CD4-positive, CD25-positive, alpha-beta regulatory T cell (primary cell): Measurements from ENCODE around the gene JSRP1. TPM values are rescaled to one million over a fixed set of nuclear protein-coding genes. Genes with fewer than 3 reads are reported as not detected.
A peak's percentile ranks its signal among the peaks of the same experiment; 100 is the strongest.

Source experiments
- ATAC-seq, 2 donors: fragments of 150-1000 bp; cut with Tn5 transposase; one replicate each; pipeline ENCODE4 v1.10.0; 2021; ENCODE audit warnings: low read depth in 2 of 2, moderate number of reproducible peaks in 2 of 2, moderate library complexity in 1 of 2
- DNase-seq, 3 donors: peaks; one replicate each; pipeline versions ENCODE4 v3.0.0 to v3.0.0-alpha.2; 2012 to 2022; ENCODE audit warnings: mixed read lengths in 1 of 3
- H3K27ac ChIP-seq: one replicate; pipeline ENCODE4 v1.7.0; 2013; ENCODE audit warnings: mild to moderate bottlenecking, low read length; ENCODE audit not compliant: insufficient read depth, poor library complexity, severe bottlenecking
- H3K27me3 ChIP-seq: one replicate; pipeline ENCODE4 v1.7.0; 2013; ENCODE audit warnings: low read length; ENCODE audit not compliant: control insufficient read depth, insufficient read depth
- H3K36me3 ChIP-seq: one replicate; pipeline ENCODE4 v1.7.0; 2013; ENCODE audit warnings: mild to moderate bottlenecking, low read length, moderate library complexity; ENCODE audit not compliant: control insufficient read depth, insufficient read depth
- H3K4me1 ChIP-seq: 2 replicates; pipeline ENCODE4 v1.7.0; 2013; ENCODE audit warnings: mild to moderate bottlenecking, low read length; ENCODE audit not compliant: insufficient read depth, control insufficient read depth, poor library complexity, severe bottlenecking
- H3K4me3 ChIP-seq: one replicate; pipeline ENCODE4 v1.7.0; 2013; ENCODE audit warnings: low read depth, mild to moderate bottlenecking, low read length, moderate library complexity
- H3K9me3 ChIP-seq, 2 experiments: 1 replicate in 1 of 2; 2 replicates in 1 of 2; pipeline ENCODE4 v1.7.0; 2013; ENCODE audit warnings: low read length in 2 of 2, mild to moderate bottlenecking in 1 of 2, moderate library complexity in 1 of 2; ENCODE audit not compliant: control insufficient read depth in 2 of 2
- H3K27ac Mint-ChIP-seq, 3 donors: one replicate each; pipeline ENCODE4 v1.8.0; 2020 to 2022; ENCODE audit warnings: mild to moderate bottlenecking in 3 of 3, mixed read lengths in 3 of 3, moderate library complexity in 2 of 3
- H3K27me3 Mint-ChIP-seq: one replicate; pipeline ENCODE4 v1.8.0; 2022; ENCODE audit warnings: mild to moderate bottlenecking, mixed read lengths
- H3K36me3 Mint-ChIP-seq: one replicate; pipeline ENCODE4 v1.8.0; 2020; ENCODE audit warnings: mixed read lengths
- H3K4me1 Mint-ChIP-seq, 4 donors: one replicate each; pipeline ENCODE4 v1.8.0; 2020 to 2022; ENCODE audit warnings: mixed read lengths in 4 of 4, mild to moderate bottlenecking in 1 of 4
- H3K4me3 Mint-ChIP-seq, 4 donors: one replicate each; pipeline ENCODE4 v1.8.0; 2020 to 2022; ENCODE audit warnings: mild to moderate bottlenecking in 4 of 4, mixed read lengths in 4 of 4, moderate library complexity in 3 of 4
- H3K9me3 Mint-ChIP-seq, 7 donors: one replicate each; pipeline ENCODE4 v1.8.0; 2020 to 2022; ENCODE audit warnings: mixed read lengths in 7 of 7, mild to moderate bottlenecking in 3 of 7, moderate library complexity in 2 of 7
- polyA plus RNA-seq, 4 donors: library from polyadenylated mRNA; unstranded; fragments of 300-500 nt; fragmentation: Illumina TruSeq; gene quantifications; one replicate each; pipeline ENCODE4 v1.2.3, GENCODE V29; 2021
- total RNA-seq: library from RNA; stranded (reverse); gene quantifications from one replicate; pipeline ENCODE4 v1.2.3, GENCODE V29; 2022

JSRP1 gene
- total and polyA plus RNA-seq, 5 donors from 2014 or later: 0.89 to 2.4 (median 1.6) TPM

DNA sequence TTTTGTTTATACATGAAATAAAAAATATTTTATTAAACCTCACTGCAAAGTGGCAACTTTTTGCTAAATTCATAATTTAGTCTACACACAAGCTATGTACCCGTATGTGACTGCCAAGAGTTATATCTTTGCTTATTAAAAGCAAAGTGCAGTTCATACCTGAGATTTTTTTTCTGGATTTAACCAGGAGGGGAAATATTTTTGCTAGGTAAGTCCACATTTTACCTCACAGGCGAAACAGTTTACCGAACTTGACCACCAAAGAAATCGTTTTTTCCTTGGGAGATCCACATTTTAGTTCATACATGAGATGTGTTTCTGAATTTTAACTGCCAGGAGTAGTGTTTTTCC is 12.2 kb upstream of the JSRP1 start:
- Histone ChIP-seq H3K36me3 (no peaks in the 10 kb centered on the region), H3K27me3 (no peaks in the 10 kb centered on the region), H3K9me3 (no peaks in the 10 kb centered on the region), H3K4me3 (peak overlapping the region; percentile 73), H3K4me1 (peaks cover 30% of the 10 kb centered on the region), H3K27ac (peak overlapping the region; percentile 87)
- Mint-ChIP-seq H3K27ac (peak overlapping the region in 1 of 3 donors; percentile 87), H3K36me3 (peaks cover 11% of the 10 kb centered on the region), H3K4me1 (peaks cover 7 to 35% (median 9%) of the 10 kb centered on the region in 4 donors), H3K27me3 (peaks cover 4% of the 10 kb centered on the region), H3K4me3 (peak overlapping the region; percentile 91 to 99 (median 96)), H3K9me3 (peaks cover 0 to 3% (median 0%) of the 10 kb centered on the region in 7 donors)
- ATAC-seq (no peak), DNase-seq (no peak)

- no peak for DNase-seq
- H3K27ac Mint-ChIP-seq: peak overlapping the region in 1 of 3 donors; percentile 83
- Histone ChIP-seq H3K9me3 (no peaks in the 10 kb centered on the region), H3K4me1 (peaks cover 14% of the 10 kb centered on the region), H3K27me3 (no peaks in the 10 kb centered on the region), H3K36me3 (no peaks in the 10 kb centered on the region), H3K27ac (no peak overlapping the region), H3K4me3 (no peak overlapping the region)
- H3K4me1 Mint-ChIP-seq: peaks cover under 1 to 22% (median 5%) of the 10 kb centered on the region in 4 donors
- H3K36me3 Mint-ChIP-seq: peaks cover 1% of the 10 kb centered on the region
- no peaks in the 10 kb centered on the region for H3K9me3 Mint-ChIP-seq
- peaks cover 4% of the 10 kb centered on the region for H3K27me3 Mint-ChIP-seq
- no peak for ATAC-seq
- peak overlapping the region in 1 of 4 donors; percentile 38 for H3K4me3 Mint-ChIP-seq
Observed at GRCh38 chr19:2266183-2266993, 10.2 kb upstream of the JSRP1 start.

DNA sequence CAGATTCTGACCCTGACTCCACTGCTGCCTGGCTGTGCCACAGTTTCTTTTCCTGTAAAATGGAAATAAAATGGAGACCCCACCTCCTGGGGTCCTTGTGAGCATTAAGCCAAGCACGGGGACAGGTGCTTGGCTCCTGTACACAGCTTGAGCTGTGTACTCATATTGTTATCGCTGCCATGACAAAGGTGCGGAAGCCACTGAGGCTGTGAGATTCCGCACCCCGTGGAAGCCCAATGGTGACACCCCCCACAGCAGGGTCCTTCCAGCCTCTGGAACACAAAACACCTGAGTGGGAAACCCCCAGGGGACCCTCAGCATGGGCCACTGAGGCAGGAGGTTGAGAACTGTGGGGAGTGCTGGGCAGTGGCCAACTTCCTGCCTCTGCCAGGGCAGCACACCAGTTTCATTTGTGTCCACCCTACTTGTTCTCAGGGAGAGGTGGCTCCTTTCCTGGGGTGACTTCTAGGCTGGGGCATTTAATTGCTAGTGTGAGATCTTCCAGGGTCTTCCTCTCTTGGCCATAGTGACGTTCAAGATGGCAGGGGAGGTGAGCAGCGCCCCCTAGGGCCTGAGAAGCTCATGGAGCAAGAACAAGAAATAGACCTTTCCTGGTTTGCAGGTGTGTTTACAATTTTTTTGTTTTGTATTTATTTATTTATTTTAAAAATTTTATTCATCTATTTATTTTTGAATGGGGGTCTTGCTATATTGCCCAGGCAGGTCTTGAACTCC is 5.4 kb upstream of the JSRP1 start:
- DNase-seq: peak in 2 of 3 donors; percentile 31 to 78
- Mint-ChIP-seq H3K27ac (peak overlapping the region; percentile 69 to 99 (median 95)), H3K36me3 (no peaks in the 10 kb centered on the region), H3K4me1 (peaks cover 5 to 51% (median 20%) of the 10 kb centered on the region in 4 donors), H3K9me3 (no peaks in the 10 kb centered on the region), H3K27me3 (peaks cover 5% of the 10 kb centered on the region), H3K4me3 (peak overlapping the region; percentile 67 to 91 (median 72))
- Histone ChIP-seq H3K4me1 (peaks cover 48% of the 10 kb centered on the region), H3K27ac (peak overlapping the region; percentile 23), H3K36me3 (no peaks in the 10 kb centered on the region), H3K27me3 (no peaks in the 10 kb centered on the region), H3K9me3 (no peaks in the 10 kb centered on the region), H3K4me3 (no peak overlapping the region)
- ATAC-seq: no peak

GRCh38 chr19:2260341-2260805 is 4.2 kb upstream of the JSRP1 start:
- no peaks in the 10 kb centered on the region for H3K27me3 ChIP-seq
- H3K36me3 Mint-ChIP-seq: no peaks in the 10 kb centered on the region
- peak overlapping the region; percentile 94 for H3K27ac ChIP-seq
- H3K4me1 ChIP-seq: peaks cover 48% of the 10 kb centered on the region
- peak overlapping the region; percentile 48 for H3K4me3 ChIP-seq
- H3K9me3 ChIP-seq: no peaks in the 10 kb centered on the region
- peaks cover 5% of the 10 kb centered on the region for H3K27me3 Mint-ChIP-seq
- peak overlapping the region; percentile 93 to 100 (median 99) for H3K27ac Mint-ChIP-seq
- ATAC-seq: no peak
- peak overlapping the region; percentile 68 to 81 (median 76) for H3K4me3 Mint-ChIP-seq
- DNase-seq: no peak
- no peaks in the 10 kb centered on the region for H3K36me3 ChIP-seq
- H3K9me3 Mint-ChIP-seq: no peaks in the 10 kb centered on the region
- peaks cover 5 to 50% (median 20%) of the 10 kb centered on the region in 4 donors for H3K4me1 Mint-ChIP-seq

GRCh38 chr19:2259336-2259735 is 3.1 kb upstream of the JSRP1 start:
- ATAC-seq: no peak
- Histone ChIP-seq H3K36me3 (no peaks in the 10 kb centered on the region), H3K4me1 (peaks cover 48% of the 10 kb centered on the region), H3K4me3 (no peak overlapping the region), H3K9me3 (no peaks in the 10 kb centered on the region), H3K27ac (peak overlapping the region; percentile 94), H3K27me3 (no peaks in the 10 kb centered on the region)
- Mint-ChIP-seq H3K27me3 (peaks cover 5% of the 10 kb centered on the region), H3K9me3 (no peaks in the 10 kb centered on the region), H3K4me3 (peak overlapping the region in 3 of 4 donors; percentile 48 to 81 (median 79)), H3K4me1 (peaks cover 5 to 53% (median 20%) of the 10 kb centered on the region in 4 donors), H3K36me3 (no peaks in the 10 kb centered on the region), H3K27ac (peak overlapping the region; percentile 92 to 100 (median 99))
- DNase-seq: no peak

DNA sequence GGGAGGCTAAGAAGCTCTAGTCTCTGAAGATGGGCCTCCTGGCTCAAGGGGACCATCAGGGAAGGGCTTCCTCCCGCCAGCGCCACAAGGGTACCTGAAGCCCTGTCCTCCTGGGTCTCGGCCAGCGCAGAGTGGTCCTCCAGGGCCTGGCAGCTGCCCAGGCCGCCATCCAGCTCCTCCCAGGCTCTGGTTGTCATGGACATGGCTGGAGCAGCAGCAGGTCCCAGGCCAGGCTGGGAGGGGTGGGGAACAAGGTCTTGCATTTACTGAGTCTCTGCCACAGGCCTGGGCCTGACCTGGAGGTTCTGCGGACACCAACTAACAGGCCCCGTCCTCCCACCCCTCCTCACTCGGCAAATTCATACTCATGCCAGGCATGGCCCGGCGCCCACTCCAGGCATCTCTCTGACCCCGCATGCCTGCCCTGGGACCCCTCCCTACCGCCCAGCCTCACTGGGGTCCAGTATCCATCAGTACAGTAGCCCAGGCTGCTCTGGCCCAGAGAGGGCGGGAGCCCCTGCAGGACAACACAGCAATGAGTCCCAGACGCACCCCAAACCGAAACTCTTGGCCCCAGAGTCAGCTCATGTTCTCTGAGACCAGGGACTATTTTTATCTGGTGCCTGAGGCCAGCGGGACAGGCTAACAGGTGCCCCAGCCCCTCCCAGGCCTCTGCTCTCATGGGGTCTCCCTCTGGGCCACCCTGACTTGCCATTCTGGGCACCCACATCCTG is 938 bp downstream of the JSRP1 start:
- no peak for ATAC-seq
- peak overlapping the region in 2 of 3 donors; percentile 58 to 79 for H3K27ac Mint-ChIP-seq

More for the DNA sequence above, 938 bp downstream of the JSRP1 start:
- Mint-ChIP-seq H3K4me3 (peak overlapping the region in 2 of 4 donors; percentile 63 to 68), H3K4me1 (peaks cover 5 to 55% (median 15%) of the 10 kb centered on the region in 4 donors), H3K9me3 (no peaks in the 10 kb centered on the region), H3K36me3 (no peaks in the 10 kb centered on the region), H3K27me3 (peaks cover 17% of the 10 kb centered on the region)
- Histone ChIP-seq H3K36me3 (no peaks in the 10 kb centered on the region), H3K9me3 (no peaks in the 10 kb centered on the region), H3K4me1 (peaks cover 71% of the 10 kb centered on the region), H3K4me3 (no peak overlapping the region), H3K27me3 (no peaks in the 10 kb centered on the region), H3K27ac (no peak overlapping the region)
- no peak for DNase-seq
